22Rv1 (cell line): ENCODE measurements around the gene ERAP2.

Experiments
- CTCF ChIP-seq: fragments of 450-650 bp; IDR thresholded peaks from 2 replicates; pipeline ENCODE4 v1.5.1; 2017; ENCODE audit warnings: mild to moderate bottlenecking
- ZFX ChIP-seq: fragments of 450-650 bp; IDR thresholded peaks from 2 replicates; pipeline ENCODE4 v1.6.1; 2017; ENCODE audit warnings: antibody characterized with exemption, borderline replicate concordance

GRCh38 chr5:96854067-96854466 lies 22.2 kb upstream of the ERAP2 start:
- TF ChIP-seq CTCF, result no peak
- TF ChIP-seq ZFX, result no peak
